ENCODE results near the gene ANKS1B.

The ANKS1B gene

DNA sequence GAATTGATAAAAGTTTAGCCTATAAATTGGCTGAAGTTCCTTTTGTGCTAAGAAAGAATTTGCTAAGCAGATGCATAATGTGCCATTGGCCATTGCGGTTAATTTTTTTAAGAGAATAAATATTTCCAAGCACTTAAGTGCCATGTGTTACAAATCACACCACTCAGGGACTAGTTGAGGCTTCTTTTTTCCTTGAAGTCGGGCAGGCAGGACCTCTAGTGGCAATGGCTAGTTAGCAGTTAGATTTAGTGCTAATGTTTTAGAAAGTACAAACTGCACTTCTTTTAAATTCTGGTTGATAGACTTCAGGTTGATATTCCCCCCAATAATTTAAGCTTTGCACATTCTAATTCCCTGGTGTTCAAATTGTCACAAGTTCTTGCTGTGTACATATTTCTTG is 1045.4 kb downstream of the ANKS1B start:
- no peak overlapping the region for H3K9ac ChIP-seq (ENCODE audit: low read length)
- H3K4me3 ChIP-seq (ENCODE audit: low read length) = no peak overlapping the region
- no peaks in the 10 kb centered on the region for H3K36me3 ChIP-seq (ENCODE audit: control insufficient read depth, insufficient read depth, low read length)
- no peaks in the 10 kb centered on the region for H3K4me1 ChIP-seq (ENCODE audit: control insufficient read depth, insufficient read depth, low read length)
- H3K27me3 ChIP-seq (ENCODE audit: control insufficient read depth, insufficient read depth, low read length) = no peaks in the 10 kb centered on the region
- H3K9me3 ChIP-seq (ENCODE audit: control insufficient read depth, low read length) = no peaks in the 10 kb centered on the region

DNA sequence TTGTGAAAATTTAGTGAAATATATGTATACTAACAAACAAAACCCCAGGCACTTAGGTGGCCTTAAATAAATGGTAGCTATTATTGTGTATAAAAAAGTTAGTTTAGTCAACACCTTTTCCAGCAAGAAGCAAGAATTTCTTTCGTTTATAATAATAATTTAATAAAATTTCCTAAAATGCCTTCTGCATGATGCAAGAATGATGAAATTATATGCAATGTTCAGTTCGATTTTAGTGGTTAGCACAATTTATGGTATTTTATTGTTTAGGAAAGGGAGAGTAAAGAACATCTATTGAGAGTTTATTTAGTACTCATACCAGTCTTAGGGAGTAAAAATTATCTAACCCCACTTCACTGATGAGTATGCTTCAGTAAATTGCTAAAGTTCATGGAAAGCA is 1048.9 kb downstream of the ANKS1B start:
- Histone ChIP-seq H3K9me3 (ENCODE audit: control insufficient read depth, low read length) (no peaks in the 10 kb centered on the region), H3K4me3 (ENCODE audit: low read length) (no peak overlapping the region), H3K9ac (ENCODE audit: low read length) (no peak overlapping the region), H3K4me1 (ENCODE audit: control insufficient read depth, insufficient read depth, low read length) (no peaks in the 10 kb centered on the region), H3K27me3 (ENCODE audit: control insufficient read depth, insufficient read depth, low read length) (no peaks in the 10 kb centered on the region), H3K36me3 (ENCODE audit: control insufficient read depth, insufficient read depth, low read length) (no peaks in the 10 kb centered on the region)

DNA sequence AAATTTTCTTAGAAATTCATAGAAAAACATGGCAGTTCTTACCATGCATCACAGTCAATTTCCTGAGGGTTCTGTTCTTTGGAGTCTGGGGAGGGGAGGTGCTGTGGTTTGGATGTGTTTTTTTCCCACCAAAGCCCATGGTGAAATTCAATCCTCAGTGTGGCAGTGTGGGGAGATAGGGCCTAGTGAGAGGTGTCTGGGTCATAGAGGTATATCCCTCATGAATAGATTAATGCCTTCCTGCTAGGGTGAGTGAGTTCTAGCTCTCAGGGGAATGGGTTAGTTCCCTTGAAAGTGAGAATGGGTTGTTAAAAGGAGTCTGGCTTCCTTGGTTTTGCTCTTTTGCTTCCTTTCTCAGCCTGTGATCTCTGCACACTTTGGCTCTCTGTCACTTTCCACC is 1061.9 kb downstream of the ANKS1B start:
- no peaks in the 10 kb centered on the region for H3K36me3 ChIP-seq (ENCODE audit: control insufficient read depth, insufficient read depth, low read length)
- no peaks in the 10 kb centered on the region for H3K4me1 ChIP-seq (ENCODE audit: control insufficient read depth, insufficient read depth, low read length)
- no peak overlapping the region for H3K9ac ChIP-seq (ENCODE audit: low read length)
- H3K4me3 ChIP-seq (ENCODE audit: low read length) = no peak overlapping the region
- H3K27me3 ChIP-seq (ENCODE audit: control insufficient read depth, insufficient read depth, low read length) = no peaks in the 10 kb centered on the region
- no peaks in the 10 kb centered on the region for H3K9me3 ChIP-seq (ENCODE audit: control insufficient read depth, low read length)

DNA sequence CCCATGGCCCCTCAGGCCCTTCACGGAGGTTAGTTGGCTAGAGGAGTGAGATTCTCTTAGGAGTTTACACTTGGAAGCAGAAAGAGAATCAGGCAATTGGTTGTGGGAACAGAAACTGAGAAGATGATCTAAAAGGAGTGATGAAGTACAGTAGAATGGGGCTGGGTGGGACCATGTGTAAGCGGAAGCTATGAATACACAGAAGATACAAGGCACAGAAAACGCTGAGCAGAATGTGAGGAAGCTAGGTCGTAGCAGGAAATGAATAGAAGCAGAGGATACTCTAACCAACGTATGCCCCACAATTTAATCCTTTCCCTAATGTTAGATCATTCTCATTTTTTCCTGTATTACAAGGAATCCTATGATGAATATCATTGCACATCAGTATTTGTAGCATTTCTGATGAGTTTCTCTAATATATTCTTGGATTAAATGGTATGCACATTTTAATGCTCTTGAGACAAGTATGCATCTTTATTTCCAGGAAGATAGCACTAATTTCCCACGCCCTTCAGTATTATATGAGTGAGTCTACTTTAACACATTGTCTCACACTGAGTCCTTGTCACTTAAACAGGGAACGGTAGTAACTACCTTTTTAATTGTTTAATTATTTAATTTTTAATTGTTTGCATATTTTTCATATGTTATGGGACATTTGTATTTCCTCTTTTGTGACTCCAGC is 1066.4 kb downstream of the ANKS1B start:
- Histone ChIP-seq H3K4me3 (ENCODE audit: low read length) (no peak overlapping the region), H3K9me3 (ENCODE audit: control insufficient read depth, low read length) (no peaks in the 10 kb centered on the region), H3K9ac (ENCODE audit: low read length) (no peak overlapping the region), H3K27me3 (ENCODE audit: control insufficient read depth, insufficient read depth, low read length) (no peaks in the 10 kb centered on the region), H3K4me1 (ENCODE audit: control insufficient read depth, insufficient read depth, low read length) (no peaks in the 10 kb centered on the region), H3K36me3 (ENCODE audit: control insufficient read depth, insufficient read depth, low read length) (no peaks in the 10 kb centered on the region)

- H3K27me3 ChIP-seq (ENCODE audit: control insufficient read depth, insufficient read depth, low read length) = no peaks in the 10 kb centered on the region
- no peaks in the 10 kb centered on the region for H3K9me3 ChIP-seq (ENCODE audit: control insufficient read depth, low read length)
- H3K9ac ChIP-seq (ENCODE audit: low read length) = no peak overlapping the region
- no peak overlapping the region for H3K4me3 ChIP-seq (ENCODE audit: low read length)
- H3K4me1 ChIP-seq (ENCODE audit: control insufficient read depth, insufficient read depth, low read length) = no peaks in the 10 kb centered on the region
- no peaks in the 10 kb centered on the region for H3K36me3 ChIP-seq (ENCODE audit: control insufficient read depth, insufficient read depth, low read length)
Measured at GRCh38 chr12:98916106-98916505, 1068.6 kb downstream of the ANKS1B start.

GRCh38 chr12:98912401-98912974 is 1072.2 kb downstream of the ANKS1B start:
- Histone ChIP-seq H3K9ac (ENCODE audit: low read length) (no peak overlapping the region), H3K4me3 (ENCODE audit: low read length) (no peak overlapping the region), H3K36me3 (ENCODE audit: control insufficient read depth, insufficient read depth, low read length) (no peaks in the 10 kb centered on the region), H3K9me3 (ENCODE audit: control insufficient read depth, low read length) (no peaks in the 10 kb centered on the region), H3K27me3 (ENCODE audit: control insufficient read depth, insufficient read depth, low read length) (no peaks in the 10 kb centered on the region), H3K4me1 (ENCODE audit: control insufficient read depth, insufficient read depth, low read length) (no peaks in the 10 kb centered on the region)

GRCh38 chr12:98911396-98911795 is 1073.3 kb downstream of the ANKS1B start:
- Histone ChIP-seq H3K4me1 (ENCODE audit: control insufficient read depth, insufficient read depth, low read length) (no peaks in the 10 kb centered on the region), H3K4me3 (ENCODE audit: low read length) (no peak overlapping the region), H3K9me3 (ENCODE audit: control insufficient read depth, low read length) (no peaks in the 10 kb centered on the region), H3K36me3 (ENCODE audit: control insufficient read depth, insufficient read depth, low read length) (no peaks in the 10 kb centered on the region), H3K9ac (ENCODE audit: low read length) (no peak overlapping the region), H3K27me3 (ENCODE audit: control insufficient read depth, insufficient read depth, low read length) (no peaks in the 10 kb centered on the region)

DNA sequence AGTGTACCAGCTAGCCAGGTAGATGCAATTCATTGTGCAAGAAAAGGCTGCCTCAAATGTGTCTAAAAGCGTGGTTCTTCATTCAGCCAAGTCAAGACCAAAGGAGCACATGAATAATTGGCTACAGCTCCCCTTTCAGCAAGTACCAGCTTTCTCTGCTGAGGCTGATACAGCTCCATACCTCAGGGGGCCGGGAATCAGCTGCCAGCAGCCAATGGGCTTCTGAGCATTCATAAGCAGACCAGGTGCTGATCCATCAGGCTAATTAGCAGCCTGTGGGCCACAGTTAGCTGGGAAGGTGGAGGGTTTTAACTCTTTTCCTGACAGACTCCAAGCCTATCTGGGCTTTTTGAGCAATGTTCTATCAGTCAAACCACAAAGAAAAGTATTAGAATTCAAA is 1075.0 kb downstream of the ANKS1B start:
- H3K9me3 ChIP-seq (ENCODE audit: control insufficient read depth, low read length) = no peaks in the 10 kb centered on the region
- no peaks in the 10 kb centered on the region for H3K36me3 ChIP-seq (ENCODE audit: control insufficient read depth, insufficient read depth, low read length)
- no peak overlapping the region for H3K4me3 ChIP-seq (ENCODE audit: low read length)
- no peaks in the 10 kb centered on the region for H3K4me1 ChIP-seq (ENCODE audit: control insufficient read depth, insufficient read depth, low read length)
- H3K9ac ChIP-seq (ENCODE audit: low read length) = no peak overlapping the region
- no peaks in the 10 kb centered on the region for H3K27me3 ChIP-seq (ENCODE audit: control insufficient read depth, insufficient read depth, low read length)

DNA sequence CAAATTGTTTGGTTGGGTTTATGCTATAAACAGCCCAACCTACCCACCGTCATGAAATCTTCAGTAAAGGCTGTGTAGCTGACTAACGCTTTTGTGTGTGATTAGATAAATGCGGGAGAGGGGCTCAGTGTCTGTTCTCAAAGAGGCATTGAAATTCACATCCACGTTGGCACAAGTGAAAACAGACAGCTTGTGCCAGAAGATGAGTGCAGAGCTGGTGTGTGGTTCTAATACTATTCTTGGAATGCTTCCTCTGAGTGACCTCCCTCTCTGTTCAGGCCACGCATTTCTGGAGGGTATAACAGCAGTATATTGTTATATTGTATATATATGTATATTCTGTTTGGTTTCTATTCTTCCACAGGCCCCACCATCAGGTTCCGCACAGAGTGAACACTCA is 1075.9 kb downstream of the ANKS1B start:
- Histone ChIP-seq H3K27me3 (ENCODE audit: control insufficient read depth, insufficient read depth, low read length) (no peaks in the 10 kb centered on the region), H3K4me1 (ENCODE audit: control insufficient read depth, insufficient read depth, low read length) (no peaks in the 10 kb centered on the region), H3K9ac (ENCODE audit: low read length) (no peak overlapping the region), H3K4me3 (ENCODE audit: low read length) (no peak overlapping the region), H3K36me3 (ENCODE audit: control insufficient read depth, insufficient read depth, low read length) (no peaks in the 10 kb centered on the region), H3K9me3 (ENCODE audit: control insufficient read depth, low read length) (no peaks in the 10 kb centered on the region)

GRCh38 chr12:98903875-98904274 is 1080.9 kb downstream of the ANKS1B start:
- Histone ChIP-seq H3K9me3 (ENCODE audit: control insufficient read depth, low read length) (no peaks in the 10 kb centered on the region), H3K36me3 (ENCODE audit: control insufficient read depth, insufficient read depth, low read length) (no peaks in the 10 kb centered on the region), H3K27me3 (ENCODE audit: control insufficient read depth, insufficient read depth, low read length) (no peaks in the 10 kb centered on the region), H3K4me1 (ENCODE audit: control insufficient read depth, insufficient read depth, low read length) (no peaks in the 10 kb centered on the region), H3K9ac (ENCODE audit: low read length) (no peak overlapping the region), H3K4me3 (ENCODE audit: low read length) (no peak overlapping the region)

DNA sequence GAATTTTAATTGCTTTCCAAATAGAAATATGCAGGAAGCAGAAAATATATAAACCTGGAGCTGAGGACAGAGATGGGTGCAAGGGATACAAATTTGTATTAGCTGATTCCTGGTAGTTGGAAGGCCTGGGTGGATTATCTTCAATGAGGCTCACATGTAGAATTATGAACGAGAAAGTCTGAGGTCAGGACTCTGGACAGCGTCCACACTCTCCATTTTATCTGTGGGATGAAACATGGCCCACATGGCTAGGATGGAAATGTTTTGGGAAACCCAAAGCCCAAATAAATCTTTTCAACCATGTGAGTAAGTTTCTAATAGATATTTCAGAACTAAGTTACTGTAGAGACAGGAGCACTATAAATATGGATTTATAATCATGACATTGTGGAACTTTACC is 1083.5 kb downstream of the ANKS1B start:
- Histone ChIP-seq H3K4me1 (ENCODE audit: control insufficient read depth, insufficient read depth, low read length) (no peaks in the 10 kb centered on the region), H3K9ac (ENCODE audit: low read length) (no peak overlapping the region), H3K9me3 (ENCODE audit: control insufficient read depth, low read length) (no peaks in the 10 kb centered on the region), H3K36me3 (ENCODE audit: control insufficient read depth, insufficient read depth, low read length) (no peaks in the 10 kb centered on the region), H3K27me3 (ENCODE audit: control insufficient read depth, insufficient read depth, low read length) (no peaks in the 10 kb centered on the region), H3K4me3 (ENCODE audit: low read length) (no peak overlapping the region)

GRCh38 chr12:98896938-98897337 is 1087.8 kb downstream of the ANKS1B start:
- H3K9me3 ChIP-seq (ENCODE audit: control insufficient read depth, low read length) = no peaks in the 10 kb centered on the region
- no peaks in the 10 kb centered on the region for H3K4me1 ChIP-seq (ENCODE audit: control insufficient read depth, insufficient read depth, low read length)
- H3K27me3 ChIP-seq (ENCODE audit: control insufficient read depth, insufficient read depth, low read length) = peaks cover 22% of the 10 kb centered on the region
- no peak overlapping the region for H3K4me3 ChIP-seq (ENCODE audit: low read length)
- H3K9ac ChIP-seq (ENCODE audit: low read length) = no peak overlapping the region
- H3K36me3 ChIP-seq (ENCODE audit: control insufficient read depth, insufficient read depth, low read length) = no peaks in the 10 kb centered on the region
